ENCODE data around the gene GZMH.
"Not testable (repeated sequence)": the region's sequence is repeated elsewhere in the genome, so short reads cannot be mapped to it uniquely, and the experiment has no call there.

Gene GZMH

DNA sequence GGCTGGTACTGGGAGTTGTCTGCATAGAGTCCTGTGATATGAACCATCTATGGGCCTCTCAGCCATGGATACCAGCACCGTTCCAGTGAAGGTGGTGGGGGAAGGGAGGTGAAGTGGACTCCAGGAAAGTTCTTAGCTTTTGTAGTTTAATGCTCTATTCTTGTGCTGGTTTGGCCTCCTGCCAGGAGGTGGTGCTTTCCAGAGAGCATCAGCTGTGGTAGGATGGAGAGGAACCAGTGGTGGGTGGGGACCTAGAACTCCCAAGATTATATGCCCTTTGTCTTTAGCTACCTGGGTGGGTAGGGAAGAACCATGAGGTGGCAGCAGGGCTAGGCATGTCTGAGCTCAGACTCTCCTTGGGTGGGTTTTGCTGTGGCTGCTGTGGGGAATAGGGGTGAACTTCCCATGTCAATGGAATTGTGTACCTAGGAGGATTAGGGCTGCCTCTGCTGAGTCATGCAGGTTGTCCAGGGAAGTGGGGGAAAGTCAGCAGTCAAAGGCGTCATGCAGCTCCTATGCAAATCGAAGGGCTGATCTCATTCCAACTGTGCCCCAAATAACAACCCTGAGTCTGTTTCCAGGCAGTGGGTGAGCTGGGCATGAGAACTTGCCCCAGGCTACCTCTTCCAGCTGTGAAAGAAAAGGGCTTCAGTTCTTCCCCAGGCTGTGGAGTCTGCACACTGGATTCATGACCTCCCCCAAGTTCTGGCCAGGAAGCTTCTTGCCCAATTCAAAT is 14.2 kb downstream of the GZMH start:
- DNase-seq, result no peak

DNA sequence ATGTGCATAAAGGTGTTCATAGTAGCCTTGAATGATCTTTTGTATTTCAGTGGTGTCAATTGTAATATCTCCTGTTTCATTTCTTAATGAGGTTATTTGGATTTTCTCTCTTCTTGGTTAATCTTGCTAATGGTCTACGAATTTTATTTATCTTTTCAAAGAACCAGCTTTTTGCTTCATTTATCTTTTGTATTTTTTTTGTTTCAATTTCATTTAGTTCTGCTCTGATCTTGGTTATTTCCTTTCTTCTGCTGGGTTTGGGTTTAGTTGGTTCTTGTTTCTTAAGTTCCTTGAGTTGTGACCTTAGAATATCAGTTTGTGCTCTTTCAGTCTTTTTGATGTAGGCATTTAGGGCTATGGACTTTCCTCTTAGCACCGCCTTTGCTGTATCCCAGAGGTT is 18.5 kb downstream of the GZMH start:
- DNase-seq, result not testable (repeated sequence)

DNA sequence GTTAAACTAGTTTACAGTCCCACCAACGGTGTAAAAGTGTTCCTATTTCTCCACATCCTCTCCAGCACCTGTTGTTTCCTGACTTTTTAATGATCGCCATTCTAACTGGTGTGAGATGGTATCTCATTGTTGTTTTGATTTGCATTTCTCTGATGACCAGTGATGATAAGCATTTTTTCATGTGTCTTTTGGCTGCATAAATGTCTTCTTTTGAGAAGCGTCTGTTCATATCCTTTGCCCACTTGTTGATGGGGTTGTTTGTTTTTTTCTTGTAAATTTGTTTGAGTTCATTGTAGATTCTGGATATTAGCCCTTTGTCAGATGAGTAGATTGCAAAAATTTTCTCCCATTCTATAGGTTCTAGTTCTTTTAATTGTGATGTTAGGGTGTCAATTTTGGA is 25.1 kb downstream of the GZMH start:
- not testable (repeated sequence) for DNase-seq

DNA sequence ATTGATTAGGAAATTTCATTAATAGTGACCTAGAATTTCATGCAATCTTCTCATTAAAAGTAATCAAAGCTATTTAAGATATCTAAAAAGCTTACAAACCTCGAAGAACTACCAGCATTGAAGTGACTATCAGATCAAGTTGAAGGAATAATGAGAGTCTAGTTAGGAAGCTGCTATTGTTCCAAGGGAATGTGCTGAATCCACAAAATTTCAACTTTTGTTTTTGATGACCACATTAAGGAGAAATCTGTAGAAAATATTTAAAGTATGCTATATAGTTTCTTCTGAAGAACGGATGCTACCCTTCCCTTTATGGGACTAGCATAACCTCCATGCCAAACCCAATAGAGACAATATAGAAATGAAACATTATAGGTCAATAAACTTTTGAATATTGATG is 30.9 kb downstream of the GZMH start:
- DNase-seq, result no peak

DNA sequence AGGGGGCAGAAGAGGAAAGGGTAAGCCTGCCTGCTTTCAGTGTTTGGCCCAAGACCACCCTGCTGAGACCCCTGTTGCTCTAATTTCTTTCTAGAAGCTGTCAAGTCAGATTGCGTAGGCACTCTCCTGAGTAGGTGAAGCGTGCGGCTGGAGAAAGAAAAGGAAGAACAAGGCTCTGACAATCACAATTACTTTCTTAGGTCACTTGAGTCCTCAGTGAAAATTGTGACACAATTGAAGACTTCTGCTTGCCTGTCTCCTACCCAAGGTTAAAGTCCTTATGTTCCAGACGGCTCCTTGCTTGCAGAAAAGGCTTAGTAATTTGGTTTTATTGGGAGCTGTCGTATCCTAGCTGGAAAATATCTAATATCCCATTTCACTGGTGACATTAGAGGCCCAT is 32.7 kb downstream of the GZMH start:
- DNase-seq, result no peak

DNA sequence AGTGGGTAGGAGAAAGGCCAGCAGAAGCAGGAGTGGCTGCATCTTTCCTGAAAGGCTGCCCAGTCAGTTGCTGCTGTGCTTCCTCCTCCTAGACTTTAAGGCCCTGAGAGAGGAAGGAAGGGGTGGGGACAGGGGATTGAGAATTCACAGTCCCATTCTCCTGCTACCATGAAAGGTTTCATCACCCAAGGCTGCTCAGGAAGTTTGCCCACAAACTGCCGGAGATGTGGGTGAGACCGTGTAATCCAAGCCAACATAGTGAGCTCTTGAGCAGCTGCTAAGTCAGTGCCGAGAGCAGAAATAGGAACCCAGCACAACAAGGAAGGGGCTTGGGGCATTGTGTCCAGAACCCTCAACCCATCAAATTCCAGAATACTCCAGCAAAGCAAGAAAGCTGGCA is 33.3 kb downstream of the GZMH start, which contains the start of gene CTSG:
TSS of gene CTSG (minus strand) at position 69 of the 400 bp plus-strand sequence. CDS start at position 42, 27 bp downstream.
- DNase-seq, result no peak

DNA sequence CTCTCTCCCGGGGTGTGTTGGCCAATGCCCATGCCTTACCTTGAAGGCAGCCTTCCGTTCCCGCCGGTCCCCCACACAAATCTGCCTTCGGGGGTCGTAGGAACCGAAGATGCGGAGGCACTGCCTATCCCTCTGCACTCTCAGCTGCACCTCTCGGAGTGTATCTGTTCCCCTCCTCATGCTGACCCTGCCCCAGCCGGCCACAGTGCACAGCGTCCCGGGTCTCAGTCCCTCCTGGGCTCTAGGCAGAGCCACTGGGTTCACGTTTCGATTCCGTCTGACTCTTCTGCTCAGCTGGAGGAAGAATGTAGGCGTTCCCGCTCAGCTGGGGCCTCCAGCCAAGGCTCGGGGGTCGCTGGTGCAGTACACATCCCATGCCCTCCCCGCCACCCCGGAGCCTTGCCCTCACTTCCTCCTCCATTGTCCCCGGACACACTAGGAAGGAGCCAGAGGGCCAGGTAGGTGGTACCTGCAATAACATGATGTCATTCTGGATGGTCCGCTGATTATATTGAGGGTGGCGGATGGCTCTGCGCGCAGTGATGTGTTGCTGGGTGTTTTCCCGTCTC is 35.2 kb downstream of the GZMH start:
- no peak for DNase-seq

DNA sequence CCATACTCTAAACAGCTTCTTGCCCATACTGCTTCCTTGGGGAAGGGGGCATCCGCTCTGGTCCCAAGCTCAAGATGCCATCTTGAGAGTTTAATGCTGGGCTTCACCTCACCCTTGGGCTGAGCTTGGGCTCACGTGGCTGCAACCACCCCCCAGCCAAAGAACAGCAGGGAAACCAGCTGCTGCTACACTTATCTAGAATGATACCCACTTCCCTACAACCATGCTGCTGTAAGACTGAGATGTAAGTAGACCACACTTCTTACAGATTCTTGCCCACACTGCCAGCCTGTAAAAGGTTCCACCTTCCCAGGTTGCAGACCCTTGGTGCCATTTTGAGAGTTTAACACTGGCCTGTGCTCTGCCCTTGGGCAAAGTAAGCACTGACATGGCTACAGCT is 43.2 kb downstream of the GZMH start:
- no peak for DNase-seq

DNA sequence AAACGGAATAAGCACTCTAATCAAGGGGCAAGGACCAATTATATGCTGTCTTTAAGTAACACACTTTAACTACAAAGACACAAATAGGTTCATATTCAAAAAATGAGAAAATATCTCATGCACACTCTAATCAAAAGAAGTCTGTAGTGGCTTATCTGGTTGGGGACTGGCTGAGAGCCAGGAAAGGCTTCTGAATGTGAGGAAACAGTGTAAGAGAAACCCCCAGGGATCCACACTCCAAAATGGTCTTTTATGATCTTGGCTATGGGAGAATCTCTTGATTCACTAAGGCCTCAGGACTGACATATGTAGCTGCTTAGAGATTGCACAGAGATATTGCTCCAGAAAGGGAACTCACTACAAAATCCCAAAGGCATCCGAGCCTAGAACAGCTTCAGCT is 43.7 kb downstream of the GZMH start:
- no peak for DNase-seq

DNA sequence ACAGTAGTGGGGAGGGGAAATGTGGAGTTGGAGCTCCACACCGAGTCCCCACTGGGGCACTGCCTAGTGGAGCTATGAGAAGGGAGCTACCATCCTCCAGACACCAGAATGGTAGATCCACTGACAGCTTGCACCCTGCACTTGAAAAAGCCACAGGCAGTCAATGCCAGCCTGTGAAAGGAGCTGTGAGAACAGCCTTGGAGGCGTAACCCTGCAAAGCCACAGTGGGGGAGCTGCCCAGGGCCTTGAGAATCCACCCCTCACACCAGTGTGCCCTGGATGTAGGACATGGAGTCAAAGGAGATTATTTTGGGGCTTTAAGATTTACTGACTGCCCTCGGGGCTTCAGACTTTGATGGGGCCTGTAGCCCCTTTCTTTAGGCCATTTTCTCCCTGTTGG is 46.0 kb downstream of the GZMH start:
- no peak for DNase-seq

DNA sequence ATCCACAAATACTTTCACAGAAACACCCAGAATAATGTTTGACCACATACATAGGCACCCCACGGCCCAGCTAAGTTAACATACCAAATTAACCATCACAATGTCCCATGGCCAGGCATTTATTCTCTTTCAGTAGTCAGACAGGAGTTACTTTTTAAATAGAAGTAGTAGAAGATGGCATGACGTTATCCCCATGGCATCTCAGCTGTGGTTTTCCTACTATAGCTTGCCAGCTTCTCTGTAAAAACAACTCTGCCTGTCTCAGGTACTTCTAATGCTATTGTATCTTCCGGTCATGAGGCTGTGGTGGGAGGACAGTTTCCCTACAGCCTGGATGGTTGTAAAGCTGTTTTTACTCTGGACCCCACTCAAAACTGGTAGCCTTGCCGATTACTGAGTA is 52.7 kb downstream of the GZMH start:
- no peak for DNase-seq

Data from activated CD4-positive, alpha-beta T cell treated with anti-CD3 and anti-CD28 coated beads, Interleukin-10, Interleukin-2, amounts not matched to agents 100 ng/mL and 50 ng/mL, durations not matched to agents 16 hours and 8 hours (primary cell).